GM23248 (cell line): ENCODE measurements around the gene SINHCAF. TPM values are rescaled to one million over a fixed set of nuclear protein-coding genes. Genes with fewer than 3 reads are reported as not detected.
A peak's percentile ranks its signal among the peaks of the same experiment; 100 is the strongest.
"Not testable (repeated sequence)": the region's sequence is repeated elsewhere in the genome, so short reads cannot be mapped to it uniquely, and the experiment has no call there.

Experiments used
- DNase-seq: peaks from one replicate; pipeline ENCODE4 v3.0.0-alpha.2; 2015
- H2AFZ ChIP-seq: fragments of 200-600 bp; sonication (generic); 2 replicates; pipeline ENCODE4 v1.6.1; 2016; ENCODE audit warnings: antibody characterized with exemption
- H3F3A ChIP-seq: fragments of 200-600 bp; sonication (generic); 2 replicates; pipeline ENCODE4 v1.6.1; 2016; ENCODE audit warnings: mild to moderate bottlenecking, antibody characterized with exemption, mixed run types; ENCODE audit not compliant: insufficient read depth
- H3K27ac ChIP-seq: fragments of 200-600 bp; sonication (generic); 2 replicates; pipeline ENCODE4 v1.5.1; 2016; ENCODE audit warnings: mild to moderate bottlenecking
- H3K27me3 ChIP-seq: fragments of 200-600 bp; sonication (generic); replicated peaks from 2 replicates; pipeline ENCODE4 v1.6.1; 2016; ENCODE audit warnings: mild to moderate bottlenecking; ENCODE audit not compliant: insufficient read depth
- H3K36me3 ChIP-seq: fragments of 200-600 bp; sonication (generic); 2 replicates; pipeline ENCODE4 v1.6.1; 2016; ENCODE audit warnings: low read depth, mild to moderate bottlenecking
- H3K4me1 ChIP-seq: fragments of 200-600 bp; sonication (generic); 2 replicates; pipeline ENCODE4 v1.6.1; 2016; ENCODE audit warnings: mild to moderate bottlenecking; ENCODE audit not compliant: insufficient read depth
- H3K4me2 ChIP-seq: fragments of 200-600 bp; sonication (generic); one replicate; pipeline ENCODE4 v1.6.1; 2016; ENCODE audit warnings: mild to moderate bottlenecking; ENCODE audit not compliant: unreplicated experiment
- H3K4me3 ChIP-seq: fragments of 200-600 bp; sonication (generic); 2 replicates; pipeline ENCODE4 v1.5.1; 2016; ENCODE audit warnings: mild to moderate bottlenecking
- H3K79me2 ChIP-seq: fragments of 200-600 bp; sonication (generic); 2 replicates; pipeline ENCODE4 v1.6.1; 2016; ENCODE audit warnings: mild to moderate bottlenecking; ENCODE audit not compliant: insufficient read depth
- H3K9ac ChIP-seq: fragments of 200-600 bp; sonication (generic); 2 replicates; pipeline ENCODE4 v1.6.1; 2016; ENCODE audit warnings: mild to moderate bottlenecking
- H3K9me2 ChIP-seq: fragments of 200-600 bp; sonication (generic); 2 replicates; pipeline ENCODE4 v1.6.1; 2016; ENCODE audit warnings: mixed run types, mild to moderate bottlenecking, moderate library complexity; ENCODE audit not compliant: insufficient read depth
- H3K9me3 ChIP-seq: fragments of 200-600 bp; sonication (generic); one replicate; pipeline ENCODE4 v1.6.1; 2017; ENCODE audit warnings: low read depth
- H4K20me1 ChIP-seq: fragments of 200-600 bp; sonication (generic); 2 replicates; pipeline ENCODE4 v1.6.0; 2016; ENCODE audit not compliant: insufficient read depth
- EZH2 ChIP-seq: fragments of 200-600 bp; sonication (generic); IDR thresholded peaks from 2 replicates; pipeline ENCODE4 v1.6.1; 2018; ENCODE audit warnings: antibody characterized with exemption, mild to moderate bottlenecking; ENCODE audit not compliant: insufficient read depth, poor library complexity, severe bottlenecking
- EZH2phosphoT487 ChIP-seq: fragments of 200-600 bp; sonication (generic); IDR thresholded peaks from 2 replicates; pipeline ENCODE4 v1.6.1; 2018; ENCODE audit warnings: antibody characterized with exemption, moderate library complexity, mild to moderate bottlenecking, low read depth; ENCODE audit not compliant: insufficient read depth
- WGBS, 2 experiments: methylation state at CpG; one replicate each; pipeline ENCODE4 v1.1.6; 2015 to 2017; ENCODE audit warnings: low lambda C conversion rate in 2 of 2, low coverage in 1 of 2; ENCODE audit errors: missing lambda C conversion rate in 2 of 2; 5-methylcytosine and 5-hydroxymethylcytosine counted together
- in situ Hi-C: fragments of 300-500 bp; cut with MboI; formaldehyde crosslinking; loops from 2 replicates; pipeline ENCODE4 v1.15.0; 2020
- polyA plus RNA-seq: library from polyadenylated mRNA; unstranded; fragments of >200 nt; fragmentation: Nextera tagmentation; extraction: Ambion mirVana; gene quantifications from 2 replicates; pipeline ENCODE4 v1.2.1, GENCODE V29; 2016
- total RNA-seq: library from RNA; depleted of rRNA; stranded (reverse); fragments of >200 nt; shearing (Covaris generic); gene quantifications from 2 replicates; pipeline ENCODE4 v1.2.3, GENCODE V29; 2014

SINHCAF gene
- total and polyA plus RNA-seq, 2 experiments from 2014 or later, result 10.4 to 14.7 TPM

DNA sequence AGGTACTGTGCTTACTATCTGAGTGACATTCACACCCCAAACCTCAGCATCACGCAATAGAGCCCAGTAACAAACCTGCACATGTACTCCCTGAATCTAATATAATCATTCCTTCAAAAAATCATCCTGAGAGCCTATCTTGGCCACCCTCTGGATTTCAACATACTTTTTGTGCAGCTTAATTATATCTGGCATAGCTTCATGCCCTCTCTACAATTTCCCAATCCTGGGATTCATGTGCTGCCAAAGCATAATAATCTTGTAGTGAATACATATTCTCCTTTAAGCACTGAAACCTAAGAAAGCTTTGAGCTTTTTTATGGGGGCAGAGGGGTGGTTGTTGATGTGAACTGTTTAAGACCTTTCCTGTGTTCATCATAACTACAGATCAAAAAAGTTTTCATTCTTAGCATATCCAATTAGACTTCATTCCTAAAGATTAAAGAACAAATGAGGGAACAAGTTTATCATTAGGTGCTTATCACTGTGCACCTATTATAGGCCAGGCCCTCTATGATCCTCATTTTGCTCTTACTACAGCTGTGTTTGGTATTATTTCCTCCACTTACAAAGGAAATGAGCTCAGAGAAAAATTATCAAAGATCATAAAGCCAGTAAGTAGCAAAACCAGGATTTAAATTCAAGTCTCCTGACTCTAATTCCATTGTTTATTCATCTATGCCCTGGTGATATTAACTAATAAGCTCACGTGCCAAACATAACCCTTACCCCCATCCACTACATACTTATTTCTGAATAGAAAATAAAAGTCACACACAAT, 51.2 kb downstream of the SINHCAF start:
- DNase-seq, result no peak
- no peaks in the 10 kb centered on the region for H4K20me1 ChIP-seq
- no peaks in the 10 kb centered on the region for H3K36me3 ChIP-seq

DNA sequence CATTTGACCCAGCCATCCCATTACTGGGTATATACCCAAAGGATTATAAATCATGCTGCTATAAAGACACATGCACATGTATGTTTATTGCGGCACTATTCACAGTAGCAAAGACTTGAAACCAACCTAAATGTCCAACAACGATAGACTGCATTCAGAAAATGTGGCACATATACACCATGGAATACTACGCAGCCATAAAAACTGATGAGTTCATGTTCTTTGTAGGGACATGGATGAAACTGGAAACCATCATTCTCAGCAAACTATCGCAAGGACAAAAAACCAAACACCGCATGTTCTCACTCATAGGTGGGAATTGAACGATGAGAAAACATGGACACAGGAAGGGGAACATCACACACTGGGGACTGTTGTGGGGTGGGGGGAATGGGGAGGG, 52.2 kb downstream of the SINHCAF start:
- in situ Hi-C loops, H3K9me2 ChIP-seq, DNase-seq, H3K36me3 ChIP-seq, H2AFZ ChIP-seq, H3K9ac ChIP-seq, H4K20me1 ChIP-seq, H3F3A ChIP-seq, H3K79me2 ChIP-seq, H3K4me3 ChIP-seq, H3K27ac ChIP-seq, H3K9me3 ChIP-seq, H3K4me2 ChIP-seq, H3K4me1 ChIP-seq, H3K27me3 ChIP-seq: not testable (repeated sequence)
- 92 to 93% methylated on average over 6 of the region's 6 CpGs for WGBS, 2 experiments

More for the DNA sequence above, 51.2 kb downstream of the SINHCAF start:
- Histone ChIP-seq H2AFZ (no peak overlapping the region), H3K79me2 (no peaks in the 10 kb centered on the region), H3K9ac (no peak overlapping the region), H3F3A (no peaks in the 10 kb centered on the region), H3K27me3 (no peaks in the 10 kb centered on the region), H3K9me3 (no peaks in the 10 kb centered on the region), H3K4me3 (no peak overlapping the region), H3K9me2 (no peaks in the 10 kb centered on the region), H3K4me2 (no peak overlapping the region), H3K27ac (no peak overlapping the region), H3K4me1 (no peaks in the 10 kb centered on the region)
- in situ Hi-C loops, result no loop called here
- 98 to 100% methylated on average over 2 of the region's 2 CpGs for WGBS, 2 experiments
- TF ChIP-seq EZH2phosphoT487, result no peak
- TF ChIP-seq EZH2, result no peak

DNA sequence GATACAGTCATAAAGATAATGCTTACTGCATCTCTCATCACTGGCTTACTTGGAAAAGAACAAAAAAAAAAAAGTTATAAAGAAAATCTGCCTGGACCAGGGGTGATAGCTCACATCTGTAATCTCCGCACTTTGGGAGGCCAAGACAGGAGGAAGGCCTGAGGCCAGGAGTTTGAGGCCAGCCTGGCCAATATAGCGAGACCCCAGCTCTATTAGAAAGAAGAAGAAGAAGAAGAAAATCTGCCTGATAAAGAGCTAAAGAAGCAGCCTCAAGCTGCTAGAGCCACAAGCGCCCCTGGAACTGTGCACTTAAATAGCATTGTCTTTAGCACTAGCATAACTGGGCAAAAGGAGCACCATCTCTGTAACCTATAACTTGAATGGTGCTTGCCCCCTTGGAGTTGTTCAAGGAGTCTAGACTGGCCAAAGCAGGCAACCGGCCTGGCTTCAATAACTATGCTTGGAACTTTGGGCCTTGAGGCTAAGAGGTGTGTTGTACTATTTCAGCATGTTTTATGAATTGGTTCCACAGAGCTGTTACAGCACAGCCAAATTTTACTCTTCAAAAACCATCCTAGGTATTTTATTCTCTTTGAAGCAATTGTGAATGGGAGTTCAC, 53.2 kb downstream of the SINHCAF start:
- Histone ChIP-seq H3F3A (no peaks in the 10 kb centered on the region), H3K9me3 (no peaks in the 10 kb centered on the region), H3K4me2 (no peak overlapping the region), H2AFZ (no peak overlapping the region), H3K9ac (no peak overlapping the region), H3K4me1 (no peaks in the 10 kb centered on the region), H3K36me3 (no peaks in the 10 kb centered on the region), H4K20me1 (no peaks in the 10 kb centered on the region), H3K4me3 (no peak overlapping the region), H3K27me3 (no peaks in the 10 kb centered on the region), H3K79me2 (no peaks in the 10 kb centered on the region), H3K27ac (no peak overlapping the region), H3K9me2 (no peaks in the 10 kb centered on the region)
- WGBS, 2 experiments, result 92 to 95% methylated on average over 4 of the region's 4 CpGs
- no peak for DNase-seq
- in situ Hi-C loops, result no loop called here
- TF ChIP-seq EZH2, result no peak
- TF ChIP-seq EZH2phosphoT487, result no peak

DNA sequence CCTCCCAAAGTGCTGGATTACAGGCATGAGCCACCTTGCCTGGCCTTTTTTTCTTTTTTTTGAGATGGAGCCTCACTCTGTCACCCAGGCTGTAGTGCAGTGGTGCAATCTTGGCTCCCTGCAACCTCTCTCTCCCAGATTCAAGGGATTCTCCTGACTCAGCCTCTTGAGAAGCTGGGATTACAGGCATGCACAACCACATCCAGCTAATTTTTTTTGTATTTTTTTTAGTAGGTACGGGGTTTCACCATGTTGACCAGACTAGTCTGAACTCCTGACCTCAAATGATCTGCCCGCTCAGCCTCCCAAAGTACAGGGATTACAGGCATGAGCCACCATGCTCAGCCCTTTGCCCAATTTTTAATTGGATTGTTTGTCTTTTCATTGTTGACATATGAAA, 58.0 kb downstream of the SINHCAF start:
- Histone ChIP-seq H3K27me3 (no peaks in the 10 kb centered on the region), H3K79me2 (no peaks in the 10 kb centered on the region), H2AFZ (no peak overlapping the region), H3K4me2 (no peak overlapping the region), H4K20me1 (no peaks in the 10 kb centered on the region), H3K9me3 (no peaks in the 10 kb centered on the region), H3K27ac (no peak overlapping the region), H3K9ac (no peak overlapping the region), H3K36me3 (no peaks in the 10 kb centered on the region), H3K4me3 (no peak overlapping the region), H3K9me2 (no peaks in the 10 kb centered on the region), H3F3A (no peaks in the 10 kb centered on the region), H3K4me1 (no peaks in the 10 kb centered on the region)
- WGBS, 2 experiments, result 80 to 82% methylated on average over 2 of the region's 2 CpGs
- no peak for TF ChIP-seq EZH2phosphoT487
- no peak for TF ChIP-seq EZH2
- DNase-seq, result peak; percentile 8
- in situ Hi-C loops, result no loop called here
